ENCODE results near the gene ABHD12.

ABHD12 gene

DNA sequence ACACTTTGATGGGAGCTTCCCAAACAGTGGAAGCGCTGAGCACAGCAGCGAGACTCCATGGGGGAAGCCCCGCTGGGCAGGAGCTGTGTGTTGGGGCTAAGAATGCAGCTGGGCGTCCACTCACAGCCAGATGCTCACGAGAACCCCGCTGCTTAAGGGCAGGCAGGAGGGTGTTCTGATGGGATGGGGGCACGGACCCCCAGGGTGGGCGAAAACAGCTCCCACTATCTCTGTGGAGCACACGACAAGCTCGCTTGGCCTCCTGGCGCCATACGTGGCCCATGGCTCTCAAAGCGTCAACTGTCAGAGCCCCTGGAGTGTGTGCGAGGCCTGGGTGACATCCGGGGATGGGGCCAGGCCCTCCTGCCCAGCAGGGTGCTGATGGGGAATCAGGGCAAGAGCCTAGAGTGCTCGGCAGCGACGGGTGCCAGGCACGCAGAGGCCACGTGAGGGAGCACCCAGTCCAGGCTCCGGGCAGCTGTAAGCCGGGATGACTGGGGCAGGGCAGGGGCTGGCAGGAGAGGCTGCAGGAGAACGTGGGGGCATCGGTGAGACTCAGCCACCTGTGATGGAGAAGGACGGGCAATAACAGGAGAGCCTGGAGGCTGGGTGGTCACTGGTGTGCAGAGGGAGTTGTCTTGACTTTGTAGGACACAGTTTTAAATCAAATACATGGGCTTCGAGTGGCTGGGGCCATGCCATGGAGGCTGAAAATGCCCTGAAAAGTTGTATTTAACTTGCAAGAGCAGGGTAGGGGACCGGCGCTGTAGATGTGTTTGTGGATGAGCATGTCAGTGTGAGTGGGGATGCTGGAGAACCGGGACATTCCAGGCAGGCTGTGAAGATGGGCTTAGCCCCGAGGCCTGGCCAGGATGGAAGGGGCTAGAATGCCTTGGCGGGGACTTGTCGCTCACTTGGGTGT is 115.5 kb downstream of the ABHD12 start:
- DNase-seq (ENCODE audit: low read depth): no peak
- TF ChIP-seq, protein P1, sequence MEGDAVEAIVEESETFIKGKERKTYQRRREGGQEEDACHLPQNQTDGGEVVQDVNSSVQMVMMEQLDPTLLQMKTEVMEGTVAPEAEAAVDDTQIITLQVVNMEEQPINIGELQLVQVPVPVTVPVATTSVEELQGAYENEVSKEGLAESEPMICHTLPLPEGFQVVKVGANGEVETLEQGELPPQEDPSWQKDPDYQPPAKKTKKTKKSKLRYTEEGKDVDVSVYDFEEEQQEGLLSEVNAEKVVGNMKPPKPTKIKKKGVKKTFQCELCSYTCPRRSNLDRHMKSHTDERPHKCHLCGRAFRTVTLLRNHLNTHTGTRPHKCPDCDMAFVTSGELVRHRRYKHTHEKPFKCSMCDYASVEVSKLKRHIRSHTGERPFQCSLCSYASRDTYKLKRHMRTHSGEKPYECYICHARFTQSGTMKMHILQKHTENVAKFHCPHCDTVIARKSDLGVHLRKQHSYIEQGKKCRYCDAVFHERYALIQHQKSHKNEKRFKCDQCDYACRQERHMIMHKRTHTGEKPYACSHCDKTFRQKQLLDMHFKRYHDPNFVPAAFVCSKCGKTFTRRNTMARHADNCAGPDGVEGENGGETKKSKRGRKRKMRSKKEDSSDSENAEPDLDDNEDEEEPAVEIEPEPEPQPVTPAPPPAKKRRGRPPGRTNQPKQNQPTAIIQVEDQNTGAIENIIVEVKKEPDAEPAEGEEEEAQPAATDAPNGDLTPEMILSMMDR (IDR thresholded peaks at IDR 0.05; ENCODE audit: control insufficient read depth, extremely low read depth, insufficient read depth): no peak
- no peak overlapping the region for H3K4me3 ChIP-seq (ENCODE audit: low read depth, low read length)

DNA sequence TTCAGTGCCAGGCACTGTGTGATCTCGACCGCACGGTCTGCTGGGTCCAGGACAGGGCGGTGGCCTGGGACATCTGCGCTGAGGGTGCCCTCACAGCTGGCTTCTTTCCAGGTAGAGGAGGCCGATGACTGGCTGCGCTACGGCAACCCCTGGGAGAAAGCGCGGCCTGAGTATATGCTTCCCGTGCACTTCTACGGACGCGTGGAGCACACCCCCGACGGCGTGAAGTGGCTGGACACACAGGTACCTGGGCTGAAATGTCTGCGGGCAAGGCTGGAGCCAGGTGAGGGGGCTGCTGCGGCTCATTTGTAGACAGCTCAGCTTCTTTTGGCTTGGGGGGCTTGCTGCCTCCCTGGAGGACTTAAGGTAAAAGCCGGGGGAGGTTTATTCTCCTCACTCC is 116.2 kb downstream of the ABHD12 start:
- DNase-seq (ENCODE audit: low read depth): no peak
- H3K4me3 ChIP-seq (ENCODE audit: low read depth, low read length): no peak overlapping the region
- TF ChIP-seq, protein P1 (IDR thresholded peaks at IDR 0.05; ENCODE audit: control insufficient read depth, extremely low read depth, insufficient read depth): no peak

DNA sequence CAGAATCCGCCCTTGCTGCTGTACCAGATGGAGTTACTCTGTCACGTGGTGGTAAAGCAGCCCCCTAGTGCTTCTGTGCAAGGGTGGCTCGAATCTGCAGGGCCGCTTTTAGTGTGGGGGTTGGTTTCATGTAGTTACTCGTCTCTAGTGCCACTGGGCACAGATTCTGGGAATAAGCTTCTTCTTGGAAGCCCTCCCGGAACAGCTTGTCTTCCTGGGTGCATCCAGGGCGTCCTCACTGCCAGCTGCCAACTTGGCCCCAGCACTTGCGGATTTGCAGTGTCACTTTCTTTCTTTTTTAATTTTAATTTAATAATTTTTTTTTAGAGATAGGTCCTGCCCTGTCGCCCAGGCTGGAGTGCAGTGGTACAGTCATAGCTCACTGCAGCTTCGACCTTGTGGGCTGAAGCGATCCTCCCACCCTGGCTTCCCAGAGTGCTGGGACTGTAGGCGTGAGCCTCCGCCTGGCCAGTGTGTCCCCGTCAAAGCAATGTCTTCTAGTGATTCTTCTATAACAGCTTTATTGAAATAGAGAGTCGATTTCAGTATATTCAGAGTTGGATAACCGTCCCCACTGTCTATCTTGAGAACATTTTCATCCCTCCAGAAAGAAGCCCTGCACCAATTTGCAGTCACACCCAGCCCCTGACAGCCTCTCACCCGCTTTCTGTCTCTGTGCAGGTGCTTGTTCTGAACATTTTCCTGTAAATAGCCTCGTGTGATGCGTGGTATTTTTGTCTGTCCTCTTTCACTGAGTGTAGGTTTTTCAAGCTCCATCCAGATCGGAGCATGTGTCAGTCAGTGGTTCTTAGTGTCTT is 116.9 kb downstream of the ABHD12 start:
- peak; percentile 88 for DNase-seq (ENCODE audit: low read depth)
- no peak overlapping the region for H3K4me3 ChIP-seq (ENCODE audit: low read depth, low read length)
- TF ChIP-seq, protein P1 (IDR thresholded peaks at IDR 0.05; ENCODE audit: control insufficient read depth, extremely low read depth, insufficient read depth): no peak

DNA sequence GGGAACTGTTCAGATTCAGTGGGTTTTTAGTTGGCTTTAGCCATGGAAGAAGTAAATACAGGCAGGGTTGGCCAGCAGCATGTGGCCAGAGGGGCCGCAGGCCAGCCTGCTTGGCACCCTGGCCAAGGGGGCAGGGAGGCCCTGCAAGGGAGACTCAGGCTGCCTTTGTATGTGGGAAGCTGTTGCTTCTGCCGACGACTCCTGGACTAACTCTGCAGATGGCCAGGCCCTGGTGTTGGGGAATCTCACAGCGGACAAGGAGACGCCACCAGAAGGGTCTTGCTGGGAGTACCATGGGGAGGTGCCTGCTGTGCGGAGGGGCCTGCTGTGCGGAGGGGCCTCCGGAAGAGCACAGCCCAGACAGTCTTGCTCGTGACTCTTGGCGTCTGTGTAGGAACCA is 117.6 kb downstream of the ABHD12 start:
- DNase-seq (ENCODE audit: low read depth): no peak
- no peak overlapping the region for H3K4me3 ChIP-seq (ENCODE audit: low read depth, low read length)
- TF ChIP-seq, protein P1 (IDR thresholded peaks at IDR 0.05; ENCODE audit: control insufficient read depth, extremely low read depth, insufficient read depth): no peak

DNA sequence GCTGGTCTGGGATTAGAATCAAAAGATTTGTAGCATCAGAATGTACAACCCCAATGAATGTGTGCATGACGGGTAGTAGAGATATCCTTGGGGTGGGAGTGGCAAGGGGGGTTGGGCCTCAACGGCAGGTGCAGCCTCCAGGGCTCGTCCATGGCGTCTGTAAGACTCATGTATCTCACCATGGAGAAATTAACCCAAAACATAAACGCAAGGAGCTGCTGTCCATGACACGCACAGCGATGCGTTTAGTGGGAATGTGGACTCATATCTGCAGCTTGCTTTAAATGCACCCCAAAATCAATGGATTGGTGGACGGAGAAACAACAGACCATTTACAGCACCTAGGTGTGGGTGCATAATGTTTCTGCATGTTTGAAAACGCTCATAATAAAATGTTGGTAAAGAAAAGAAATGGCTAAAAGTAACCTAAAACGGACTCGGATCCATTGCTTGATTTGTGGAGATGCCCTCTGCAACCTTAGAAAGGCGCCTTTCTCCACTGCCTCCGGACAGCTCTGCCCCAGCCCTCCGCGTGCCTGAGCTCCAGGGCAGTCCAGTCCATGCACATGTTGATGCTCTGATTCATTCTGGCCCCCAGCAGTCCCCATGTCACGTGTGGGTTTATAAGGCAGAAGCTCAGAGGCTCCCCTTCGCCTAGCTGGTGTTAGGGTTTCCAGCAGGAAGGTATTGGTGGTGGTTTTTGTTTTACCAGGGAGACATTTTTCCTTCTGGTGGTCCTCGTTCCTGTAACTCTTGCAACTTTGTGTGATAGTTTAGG is 118.2 kb downstream of the ABHD12 start:
- no peak for DNase-seq (ENCODE audit: low read depth)
- no peak overlapping the region for H3K4me3 ChIP-seq (ENCODE audit: low read depth, low read length)
- TF ChIP-seq, protein P1 (IDR thresholded peaks at IDR 0.05; ENCODE audit: control insufficient read depth, extremely low read depth, insufficient read depth): no peak

DNA sequence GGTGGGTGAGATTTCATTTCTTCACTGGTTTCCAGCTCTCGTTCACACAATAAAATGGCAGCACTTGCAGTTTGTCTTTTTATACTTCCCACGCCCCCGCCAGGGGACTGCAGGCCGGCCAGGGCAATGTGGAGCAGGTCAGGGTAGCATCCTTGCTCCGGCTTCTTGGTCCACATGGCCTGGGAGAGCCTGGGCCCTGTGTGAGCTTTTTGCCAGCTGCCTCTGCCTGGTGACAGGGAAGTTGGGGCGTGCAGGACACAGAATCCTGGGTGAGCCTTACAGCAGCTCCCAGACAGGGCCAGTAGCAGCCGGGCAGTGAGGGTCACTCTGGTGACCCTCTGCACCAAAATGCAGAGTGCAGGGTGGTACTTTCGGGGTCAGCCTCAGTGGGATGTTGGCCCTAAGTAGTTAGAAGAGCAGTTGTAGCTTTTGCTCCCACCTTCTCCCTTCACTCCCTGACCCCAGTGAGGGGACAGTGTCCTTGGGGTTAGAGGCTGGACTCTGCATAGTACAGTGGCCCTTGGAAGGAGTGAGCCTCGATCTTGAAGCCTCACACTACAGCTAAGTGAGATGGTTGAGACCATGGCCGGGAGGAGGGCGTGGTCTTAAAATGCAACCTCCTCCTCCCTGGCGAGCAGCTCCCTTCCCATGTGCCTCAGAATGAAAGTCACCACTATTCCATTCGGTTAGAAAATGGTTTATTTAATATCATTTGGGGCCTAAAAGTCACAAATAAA is 119.0 kb downstream of the ABHD12 start:
- no peak for DNase-seq (ENCODE audit: low read depth)
- TF ChIP-seq, protein P1 (IDR thresholded peaks at IDR 0.05; ENCODE audit: control insufficient read depth, extremely low read depth, insufficient read depth): no peak
- no peak overlapping the region for H3K4me3 ChIP-seq (ENCODE audit: low read depth, low read length)

Measured in LNCaP clone FGC (cell line).